GM03348 (cell line): ENCODE data around the gene CDCA5.

ENCODE experiments used
- DNase-seq: peaks from one replicate; pipeline ENCODE4 v3.0.0; 2012; ENCODE audit warnings: low spot score

Gene CDCA5

GRCh38 chr11:65071907-65072630 is 11.8 kb downstream of the CDCA5 start:
- no peak for DNase-seq

DNA sequence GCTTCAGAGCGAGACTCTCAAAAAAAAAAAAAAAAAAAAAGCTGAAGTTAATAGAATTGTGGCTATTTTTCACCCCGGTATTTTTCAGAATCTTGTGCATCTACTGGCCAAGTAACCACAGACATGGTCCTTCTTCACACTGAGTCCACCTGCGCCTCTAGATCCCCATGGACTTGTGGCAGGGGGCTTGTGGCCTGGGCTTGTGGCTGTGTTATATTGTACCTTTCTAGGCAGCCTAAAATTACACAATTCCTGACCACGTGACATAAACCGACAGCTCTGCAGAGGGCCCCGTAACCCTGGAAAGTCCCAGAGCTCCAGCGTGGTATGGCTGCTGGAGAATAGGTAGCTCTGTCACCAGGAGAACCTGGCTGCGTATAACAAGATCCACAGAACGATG is 14.6 kb downstream of the CDCA5 start:
- DNase-seq, result no peak

DNA sequence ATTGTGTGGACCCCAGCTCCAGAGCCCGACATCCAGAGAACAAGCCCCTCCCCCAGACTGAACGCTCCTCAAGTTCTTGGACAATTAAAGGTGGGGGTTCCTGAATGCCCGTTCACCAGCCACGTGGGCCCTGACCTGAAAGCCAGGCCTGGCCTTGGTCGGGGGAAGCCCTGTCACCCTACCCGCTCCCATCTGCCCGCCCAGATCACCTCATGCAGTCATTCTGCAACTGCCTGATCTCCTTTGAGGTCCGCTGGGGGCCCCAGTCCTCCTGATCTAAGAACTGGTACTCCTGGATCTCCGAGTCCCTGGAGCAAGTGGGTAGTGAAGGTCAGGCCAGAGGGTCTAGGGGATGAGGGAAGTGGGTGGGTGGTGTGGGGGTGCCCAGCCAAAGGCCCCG is 16.4 kb downstream of the CDCA5 start:
- DNase-seq, result no peak

DNA sequence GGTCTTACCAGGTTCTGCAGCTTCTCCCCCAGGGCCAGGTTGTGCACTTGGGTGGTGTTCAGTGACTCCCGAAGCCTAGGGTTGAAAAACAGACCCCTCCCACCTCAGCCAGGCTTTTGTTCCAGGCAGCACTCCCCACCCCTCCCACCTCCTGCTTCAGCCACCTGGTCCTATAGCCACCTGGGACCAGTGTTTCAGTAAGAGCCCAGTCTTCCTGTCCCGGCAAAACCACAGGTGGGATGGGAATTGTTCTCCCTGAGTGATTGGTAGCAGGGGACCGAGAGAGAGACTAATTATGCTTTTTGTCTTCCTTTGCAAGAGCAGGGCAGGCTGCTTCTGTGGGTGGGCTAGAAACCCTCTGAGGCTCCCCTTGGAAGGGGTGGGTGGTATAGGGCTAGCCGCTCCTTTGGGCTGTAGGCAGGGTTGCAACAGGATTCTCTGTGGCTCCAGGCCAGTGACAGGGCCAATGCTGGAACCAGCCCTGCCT is 17.0 kb downstream of the CDCA5 start:
- no peak for DNase-seq

DNA sequence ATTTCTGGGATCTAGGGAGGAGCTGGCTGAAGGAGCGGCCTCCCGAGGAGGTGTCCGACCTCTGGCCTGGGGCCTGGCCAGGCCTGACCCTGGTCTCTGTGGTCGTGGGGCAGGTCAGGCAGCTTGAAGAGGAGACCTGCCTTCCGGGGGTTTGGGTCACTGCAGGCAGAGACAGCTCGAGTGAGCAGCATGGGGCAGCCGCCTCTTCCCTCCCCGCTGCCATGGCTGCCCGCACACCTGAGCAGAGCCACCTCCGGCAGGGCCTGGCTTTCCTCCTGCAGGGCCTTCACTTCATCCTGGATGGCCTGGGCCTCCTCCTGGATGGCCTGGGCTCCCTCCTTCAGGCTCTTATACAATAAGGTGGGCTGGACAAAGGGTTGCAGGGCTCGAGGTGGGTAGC is 17.5 kb downstream of the CDCA5 start:
- no peak for DNase-seq

DNA sequence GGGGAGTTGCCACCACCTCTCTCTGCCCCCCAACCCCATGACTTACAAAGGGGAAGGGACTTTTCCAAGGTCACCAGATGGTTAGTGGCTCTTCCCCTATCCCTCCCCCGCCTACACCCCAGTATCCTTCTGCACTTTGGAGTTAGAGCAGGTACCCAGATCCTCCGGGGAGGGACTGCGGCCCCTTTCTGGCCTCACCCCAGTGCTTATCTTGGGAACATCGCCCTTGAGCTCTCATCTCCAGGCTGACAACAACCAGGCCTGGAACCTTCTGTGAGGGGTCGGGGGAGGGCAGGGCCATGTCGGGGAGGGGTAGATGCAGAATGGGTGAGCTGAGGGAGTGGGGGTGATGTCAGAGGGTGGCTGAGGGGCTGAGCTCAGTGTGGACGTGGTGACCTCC is 18.0 kb downstream of the CDCA5 start:
- no peak for DNase-seq

DNA sequence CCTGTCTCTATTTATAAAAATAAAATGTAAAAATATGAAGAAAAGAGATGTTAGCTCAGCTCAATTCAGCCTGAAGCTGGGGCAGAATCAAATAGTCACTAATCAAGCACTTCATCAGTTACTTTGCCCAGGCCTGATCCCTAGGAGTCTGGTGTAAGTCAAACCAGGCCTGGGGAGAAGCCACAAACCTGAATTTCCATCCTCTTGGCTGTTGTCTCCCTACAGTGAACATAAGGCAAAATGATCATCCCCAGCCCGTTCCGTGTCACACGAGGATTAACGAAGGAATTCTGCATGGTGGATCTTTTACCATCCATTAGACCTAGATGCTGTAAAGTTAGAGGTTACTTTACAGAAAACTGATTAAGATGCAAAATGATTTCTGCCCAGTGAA is 19.0 kb downstream of the CDCA5 start:
- DNase-seq, result no peak

- no peak for DNase-seq
These were observed 20.3 kb downstream of the CDCA5 start for GRCh38 chr11:65063532-65063931.

DNA sequence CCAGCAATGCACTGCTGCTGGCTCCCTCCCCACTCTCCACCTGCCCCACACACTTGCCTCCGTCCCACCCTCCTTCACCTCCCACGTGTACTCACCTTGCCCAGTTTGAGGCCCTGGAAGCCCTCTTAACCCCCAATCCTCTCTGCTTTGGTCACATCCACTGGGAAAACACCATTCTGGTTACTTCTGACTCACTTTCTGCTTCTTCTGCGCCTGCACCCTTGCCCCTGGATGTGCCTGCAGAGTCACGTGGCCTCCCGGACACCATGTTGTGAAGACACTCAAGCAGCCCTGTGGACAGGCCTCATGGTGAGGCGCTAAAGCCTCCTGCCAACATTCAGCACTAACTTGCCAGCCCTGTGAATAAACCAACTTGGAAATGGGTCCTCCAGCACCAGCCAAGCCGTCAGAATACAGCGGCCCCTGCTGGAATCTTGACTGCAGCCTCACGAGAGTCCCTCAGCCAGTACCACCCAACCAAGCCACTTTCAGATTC is 22.9 kb downstream of the CDCA5 start:
- no peak for DNase-seq

GRCh38 chr11:65059959-65060824 is 23.6 kb downstream of the CDCA5 start:
- DNase-seq, result no peak

- DNase-seq, result no peak
These were observed 24.3 kb downstream of the CDCA5 start for GRCh38 chr11:65059523-65059922.

- no peak for DNase-seq
These were observed 25.3 kb downstream of the CDCA5 start, which contains the start of gene NAALADL1 for GRCh38 chr11:65058419-65059054. Gene NAALADL1, minus strand, starts transcription at chr11:65058553. Its CDS starts 32 bp downstream, at chr11:65058521.

DNA sequence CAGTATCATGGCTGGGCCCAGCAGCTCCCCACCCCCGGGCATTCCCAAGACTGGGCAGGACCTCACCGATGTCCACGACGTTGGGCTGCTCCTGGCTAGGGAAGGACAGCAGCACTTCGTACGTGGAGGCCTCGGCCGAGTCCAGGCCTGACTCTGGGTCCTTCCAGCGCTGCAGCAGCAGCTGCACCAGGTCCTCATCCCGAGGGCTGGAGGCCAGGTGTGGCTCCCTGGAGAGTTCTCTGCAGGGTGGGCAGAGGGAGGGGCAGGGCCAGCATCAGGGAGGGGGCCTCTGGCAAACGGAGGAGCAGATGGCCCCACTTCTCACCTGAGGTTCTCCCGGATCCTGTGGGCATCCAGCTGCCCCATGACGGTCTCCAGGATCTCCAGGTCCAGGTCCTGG is 25.8 kb downstream of the CDCA5 start:
- no peak for DNase-seq

DNA sequence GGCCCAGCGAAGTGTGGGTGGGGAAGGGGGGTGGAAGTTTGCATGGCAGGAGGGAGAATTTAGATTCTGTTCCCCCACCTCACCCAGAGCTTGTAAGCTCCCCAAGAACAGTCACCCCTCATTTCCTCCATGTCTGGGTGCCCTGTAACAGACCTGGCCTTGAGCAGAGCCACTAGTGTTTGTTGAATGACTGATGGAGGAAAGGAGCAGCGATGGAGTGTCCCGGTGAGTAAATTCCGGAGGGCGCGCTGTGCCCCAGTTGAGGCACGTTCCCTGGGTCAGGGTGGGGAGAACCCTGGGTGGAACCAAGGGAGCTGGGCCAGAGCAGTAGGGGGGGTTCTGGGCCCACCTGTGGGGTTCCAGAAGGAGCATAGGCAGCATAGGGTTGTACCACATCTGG is 26.3 kb downstream of the CDCA5 start:
- no peak for DNase-seq

DNA sequence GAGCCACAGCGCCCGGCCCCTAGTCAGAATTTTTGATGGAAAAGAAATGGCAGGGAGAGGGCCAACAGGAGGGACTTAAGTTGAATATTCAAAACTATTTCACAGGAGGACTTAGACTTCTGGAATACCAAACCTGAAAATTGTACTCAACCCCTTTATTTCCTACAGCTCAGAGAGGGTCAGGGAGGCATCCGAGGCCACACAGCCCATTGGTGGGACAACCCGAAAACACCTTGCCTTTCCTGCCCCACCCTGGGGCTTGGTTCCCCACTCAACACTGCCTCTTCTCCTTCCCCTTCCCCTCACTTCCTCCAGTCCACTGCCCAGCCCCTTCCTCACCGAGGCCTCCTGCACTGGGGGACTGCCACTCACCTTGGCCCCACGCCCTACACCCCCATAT is 26.8 kb downstream of the CDCA5 start:
- no peak for DNase-seq

- no peak for DNase-seq
These were observed 28.3 kb downstream of the CDCA5 start for GRCh38 chr11:65055538-65055937.

GRCh38 chr11:65053827-65054508 is 29.9 kb downstream of the CDCA5 start:
- no peak for DNase-seq

GRCh38 chr11:65051398-65051858 is 32.4 kb downstream of the CDCA5 start:
- no peak for DNase-seq

DNA sequence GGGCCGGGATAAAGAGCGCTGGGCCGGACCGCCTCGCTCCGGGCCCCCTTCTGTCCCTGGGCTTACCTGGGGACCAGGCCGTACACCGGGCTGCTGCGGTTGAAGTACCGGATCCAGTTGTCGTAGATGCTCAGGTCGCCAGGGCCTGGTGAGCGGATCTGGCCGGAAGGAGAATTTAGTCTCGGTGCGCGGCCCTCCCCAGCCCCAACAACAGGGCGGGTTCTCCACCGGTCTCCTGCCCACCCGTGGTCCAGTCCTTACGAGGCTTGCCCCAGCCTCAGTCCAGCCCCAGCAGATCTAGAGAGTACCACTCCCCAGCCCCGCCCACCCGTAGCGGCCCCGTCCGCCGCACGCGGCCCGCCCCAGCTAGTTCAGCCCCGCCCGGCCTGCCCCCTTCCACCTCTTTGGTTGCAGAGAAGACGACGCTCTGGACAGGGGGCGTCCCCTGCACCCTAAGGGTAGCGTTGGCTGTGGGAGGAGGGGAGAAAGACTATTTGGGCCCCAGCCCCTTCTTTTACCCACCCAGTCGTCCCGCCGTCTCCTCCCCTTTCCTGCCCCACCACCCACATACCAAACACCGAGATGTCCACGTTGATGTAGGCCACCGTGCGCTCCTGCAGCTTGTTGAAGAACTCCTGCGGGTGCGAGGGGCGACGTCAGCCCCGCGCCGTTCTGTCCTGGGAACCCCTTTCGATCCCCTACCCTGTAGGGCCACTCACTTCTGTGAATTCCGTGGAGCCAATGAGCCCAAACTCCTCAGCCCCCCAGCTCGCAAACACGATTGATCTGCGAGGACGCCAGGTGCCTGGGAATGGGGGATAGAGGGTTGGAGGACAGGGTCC is 36.0 kb downstream of the CDCA5 start:
- peak; percentile 72 for DNase-seq

GRCh38 chr11:65045728-65046127 is 38.1 kb downstream of the CDCA5 start:
- DNase-seq, result no peak

DNA sequence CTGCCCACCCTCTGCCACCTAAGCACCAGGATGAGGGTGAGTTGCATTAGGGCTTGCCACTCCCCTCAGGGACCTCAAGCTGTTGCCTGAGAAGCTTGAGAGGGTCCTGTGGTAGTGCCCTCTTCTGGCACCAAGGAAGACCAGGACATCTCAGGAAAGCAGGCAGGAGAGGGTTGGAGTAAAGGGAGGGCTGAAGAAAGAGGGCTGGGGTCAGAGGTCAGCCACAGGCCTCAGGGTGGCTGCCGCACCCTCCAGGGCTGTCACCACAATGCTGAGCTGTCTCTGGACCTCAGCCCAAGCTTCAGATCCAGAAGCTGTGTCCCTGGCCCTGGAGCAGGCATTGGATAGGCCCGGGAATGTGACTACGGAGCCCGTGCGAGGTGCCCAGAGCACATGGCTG is 38.8 kb downstream of the CDCA5 start:
- DNase-seq, result no peak
